Measurements from ENCODE around the gene TBC1D25.
A peak's percentile ranks its signal among the peaks of the same experiment; 100 is the strongest.
"Not testable (repeated sequence)": the region's sequence is repeated elsewhere in the genome, so short reads cannot be mapped to it uniquely, and the experiment has no call there.

TBC1D25 gene

GRCh38 chrX:48516285-48516684 is 23.2 kb upstream of the TBC1D25 start:
- no peak for DNase-seq

GRCh38 chrX:48516987-48517386 is 22.5 kb upstream of the TBC1D25 start:
- no peak for DNase-seq

GRCh38 chrX:48519481-48519880 is 20.0 kb upstream of the TBC1D25 start:
- not testable (repeated sequence) for DNase-seq

GRCh38 chrX:48520455-48520854 is 19.1 kb upstream of the TBC1D25 start:
- DNase-seq = no peak

GRCh38 chrX:48520976-48521352 is 18.6 kb upstream of the TBC1D25 start:
- peak; percentile 8 for DNase-seq

- peak; percentile 86 for DNase-seq
Measured at GRCh38 chrX:48521353-48522243, 17.9 kb upstream of the TBC1D25 start, which contains the start of gene EBP. Gene EBP, plus strand, starts transcription at chrX:48521808. Its CDS starts 1,964 bp downstream, at chrX:48523772.

GRCh38 chrX:48522291-48522690 is 17.2 kb upstream of the TBC1D25 start:
- no peak for DNase-seq

- DNase-seq = no peak
Measured at GRCh38 chrX:48523682-48524081, 15.8 kb upstream of the TBC1D25 start.

GRCh38 chrX:48525853-48526252 is 13.7 kb upstream of the TBC1D25 start:
- DNase-seq = not testable (repeated sequence)

- DNase-seq = no peak
Measured at GRCh38 chrX:48530736-48531135, 8.8 kb upstream of the TBC1D25 start.

GRCh38 chrX:48531358-48531959 is 8.1 kb upstream of the TBC1D25 start:
- no peak for DNase-seq

GRCh38 chrX:48532161-48532560 is 7.4 kb upstream of the TBC1D25 start:
- no peak for DNase-seq

- no peak for DNase-seq
Measured at GRCh38 chrX:48533165-48533564, 6.3 kb upstream of the TBC1D25 start.

- DNase-seq = no peak
Measured at GRCh38 chrX:48538641-48539344, 721 bp upstream of the TBC1D25 start.

- no peak for DNase-seq
Measured at GRCh38 chrX:48540028-48540375, 488 bp downstream of the TBC1D25 start.

- DNase-seq = no peak
Measured at GRCh38 chrX:48540480-48540879, 966 bp downstream of the TBC1D25 start.

GRCh38 chrX:48541140-48541814 is 1.8 kb downstream of the TBC1D25 start:
- DNase-seq = no peak

GRCh38 chrX:48548871-48549270 is 9.4 kb downstream of the TBC1D25 start:
- no peak for DNase-seq

GRCh38 chrX:48555731-48556325 is 16.3 kb downstream of the TBC1D25 start:
- not testable (repeated sequence) for DNase-seq

- DNase-seq = no peak
Measured at GRCh38 chrX:48558271-48558670, 18.8 kb downstream of the TBC1D25 start.

GRCh38 chrX:48559636-48560035 is 20.1 kb downstream of the TBC1D25 start:
- DNase-seq = no peak

- DNase-seq = no peak
Measured at GRCh38 chrX:48560056-48560455, 20.5 kb downstream of the TBC1D25 start.

GRCh38 chrX:48560681-48561080 is 21.2 kb downstream of the TBC1D25 start:
- no peak for DNase-seq

Data from DMS153 (cell line).